Hepatic stellate cell (primary cell): ENCODE data around the gene LASP1NB.

Source experiments
- DNase-seq: peaks from one replicate; pipeline ENCODE4 v3.0.0; 2011; ENCODE audit warnings: low spot score

Gene LASP1NB

DNA sequence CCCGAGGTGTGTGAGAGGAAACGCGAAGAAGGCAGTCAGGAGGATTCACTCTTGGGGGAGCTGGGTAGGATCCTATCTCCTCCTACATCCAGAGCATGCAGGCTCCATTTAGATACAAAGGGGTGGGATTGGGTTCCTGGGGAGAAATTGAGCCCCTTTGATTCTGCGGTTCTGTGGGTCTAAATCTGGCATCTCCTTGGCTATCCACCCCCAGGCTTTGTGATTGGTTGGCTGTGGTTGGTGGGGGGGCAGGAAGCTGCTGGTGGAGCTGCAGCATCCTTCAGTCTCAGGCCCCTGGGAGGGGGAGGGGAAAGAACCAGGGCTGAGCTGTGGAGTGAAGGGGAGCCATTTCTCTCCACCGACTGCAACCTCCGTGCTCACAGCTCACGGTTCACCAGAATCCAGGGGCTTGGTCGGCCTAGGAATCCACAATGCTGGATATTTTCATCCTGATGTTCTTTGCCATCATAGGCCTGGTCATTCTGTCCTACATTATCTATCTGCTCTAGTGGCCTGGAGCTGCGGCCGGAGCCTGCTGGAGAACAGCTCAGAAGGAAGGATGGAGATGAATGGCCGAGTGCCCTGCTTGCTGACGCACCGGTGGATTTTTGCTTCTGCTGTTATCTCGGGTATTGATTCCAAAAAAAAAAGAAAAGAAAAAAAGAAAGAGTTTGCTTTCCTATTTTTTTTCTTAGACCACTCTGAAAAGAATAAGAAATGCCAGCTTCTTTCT is at the start of gene LASP1NB:
TSS of gene LASP1NB (plus strand) at position 352 of the 733 bp plus-strand sequence.
- peak; percentile 64 for DNase-seq

DNA sequence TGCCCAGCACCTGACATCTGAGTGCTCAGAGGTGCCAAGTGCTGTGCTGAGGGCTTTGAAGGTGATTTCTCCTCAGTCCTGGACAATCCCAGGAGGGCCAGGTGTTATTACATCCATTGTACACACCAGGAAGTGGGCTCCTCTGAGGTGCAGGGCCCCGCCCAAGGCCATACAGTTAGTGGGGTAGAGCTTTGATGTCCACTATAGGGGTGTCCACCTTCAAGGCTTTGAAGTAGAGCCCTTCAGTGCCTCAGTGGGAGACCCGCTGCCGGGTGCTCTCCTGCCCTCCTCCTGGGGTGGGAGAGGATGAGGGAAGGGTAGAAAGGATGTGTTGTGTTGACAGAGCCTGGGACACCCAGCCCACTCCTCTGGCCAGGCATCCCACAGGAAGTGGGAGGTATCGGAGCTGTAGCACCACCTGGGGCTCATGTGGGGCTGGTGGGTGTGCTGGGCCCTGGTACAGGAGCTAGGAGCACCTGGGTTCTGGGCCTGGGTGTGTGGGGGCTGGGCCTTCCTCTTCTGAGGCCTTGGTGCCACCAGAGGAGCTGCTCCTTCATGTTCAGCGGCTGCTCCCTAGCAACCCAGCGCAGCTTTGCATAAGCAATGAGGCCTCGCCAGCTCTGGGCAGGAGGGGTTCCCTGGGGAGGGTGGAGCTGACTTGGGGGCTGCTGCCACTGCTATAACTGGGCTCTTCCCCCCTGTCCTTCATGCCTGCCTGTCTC is 48.1 kb upstream of the LASP1NB start:
- no peak for DNase-seq

DNA sequence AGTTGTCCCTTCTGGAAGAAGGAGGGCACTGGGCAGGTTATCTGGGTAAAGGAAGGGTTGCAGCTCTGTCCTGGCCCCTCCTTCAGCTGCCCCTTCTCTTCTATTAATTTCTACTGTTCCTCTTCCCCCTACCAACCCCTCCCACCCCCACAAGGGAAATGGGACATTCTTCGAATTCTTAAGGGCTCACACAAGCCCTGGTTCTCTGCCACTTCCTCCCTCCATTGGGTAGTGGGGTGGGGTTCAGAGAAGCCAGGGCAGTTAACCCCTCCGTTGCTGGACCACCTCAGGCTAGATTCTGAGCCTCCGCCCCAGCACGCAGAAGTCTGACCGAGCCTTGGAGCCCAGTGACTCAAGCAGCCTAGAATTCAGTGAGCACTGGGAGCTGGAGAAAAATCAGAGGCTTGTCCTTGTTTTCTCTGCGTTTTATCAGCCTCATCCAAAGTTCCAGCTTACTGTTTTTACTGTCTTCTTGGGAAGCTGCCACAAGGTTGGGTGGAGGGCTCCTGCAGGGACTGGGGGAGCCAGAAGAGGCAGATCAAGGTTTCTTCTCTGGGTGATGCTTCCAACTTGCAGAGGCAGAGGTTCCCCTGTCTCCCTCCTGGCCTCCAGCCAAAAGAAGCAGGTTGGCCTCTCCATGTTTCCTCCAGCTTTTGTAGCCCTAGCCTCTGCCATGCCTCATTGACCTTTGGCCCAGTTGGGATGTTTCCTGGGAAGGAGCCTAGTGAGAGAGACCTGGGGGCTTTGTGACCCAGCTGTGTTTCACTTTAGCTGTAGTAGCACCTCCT is 45.3 kb upstream of the LASP1NB start:
- DNase-seq: peak; percentile 93

DNA sequence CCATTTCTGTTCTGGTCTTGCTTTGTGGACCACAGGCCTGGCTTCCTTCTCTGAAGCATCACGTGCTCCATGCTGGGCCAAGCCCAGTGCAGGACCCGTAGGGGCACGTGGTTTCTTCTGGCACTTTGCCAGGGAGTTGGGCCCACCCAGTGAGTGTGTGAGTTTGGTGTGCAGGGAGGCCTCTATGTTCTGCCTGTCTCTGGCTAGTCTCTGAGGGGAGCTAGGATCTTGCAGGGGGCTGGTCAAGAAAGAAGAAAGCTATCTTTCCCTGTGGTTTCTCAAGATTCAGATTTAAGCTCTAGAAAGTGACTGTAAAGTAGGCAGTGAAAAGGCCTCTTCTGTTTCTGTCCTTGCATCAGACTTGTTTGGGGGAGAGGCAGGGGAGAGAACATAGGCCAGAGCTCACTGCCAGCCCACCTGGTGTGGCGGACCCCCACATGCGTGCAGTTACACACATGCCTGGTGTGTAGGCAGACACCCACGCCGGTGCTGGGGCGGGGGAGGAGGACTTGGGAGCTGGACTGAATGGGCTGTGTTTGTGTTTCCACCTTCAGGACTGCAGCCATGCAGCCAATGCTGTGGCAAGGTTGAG is 43.7 kb upstream of the LASP1NB start:
- no peak for DNase-seq

DNA sequence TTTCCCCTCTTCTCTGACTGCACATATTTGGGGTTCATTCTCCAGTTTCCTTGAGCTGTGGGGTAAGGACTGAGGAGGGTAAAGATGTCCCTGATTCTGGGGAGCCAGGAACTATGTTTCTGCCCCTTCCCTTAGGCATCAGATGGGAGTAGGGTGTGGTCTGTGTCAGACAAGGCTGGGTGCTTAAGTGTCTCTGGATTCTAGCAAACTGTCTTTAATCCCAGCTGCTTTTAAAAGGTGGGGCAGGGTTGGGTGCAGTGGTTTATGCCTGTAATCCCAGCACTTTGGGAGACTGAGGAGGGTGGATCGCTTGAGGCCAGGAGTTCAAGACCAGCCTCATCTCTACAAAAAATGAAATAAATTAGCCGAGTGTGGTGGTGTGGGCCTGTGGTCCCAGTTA is 42.5 kb upstream of the LASP1NB start:
- no peak for DNase-seq

DNA sequence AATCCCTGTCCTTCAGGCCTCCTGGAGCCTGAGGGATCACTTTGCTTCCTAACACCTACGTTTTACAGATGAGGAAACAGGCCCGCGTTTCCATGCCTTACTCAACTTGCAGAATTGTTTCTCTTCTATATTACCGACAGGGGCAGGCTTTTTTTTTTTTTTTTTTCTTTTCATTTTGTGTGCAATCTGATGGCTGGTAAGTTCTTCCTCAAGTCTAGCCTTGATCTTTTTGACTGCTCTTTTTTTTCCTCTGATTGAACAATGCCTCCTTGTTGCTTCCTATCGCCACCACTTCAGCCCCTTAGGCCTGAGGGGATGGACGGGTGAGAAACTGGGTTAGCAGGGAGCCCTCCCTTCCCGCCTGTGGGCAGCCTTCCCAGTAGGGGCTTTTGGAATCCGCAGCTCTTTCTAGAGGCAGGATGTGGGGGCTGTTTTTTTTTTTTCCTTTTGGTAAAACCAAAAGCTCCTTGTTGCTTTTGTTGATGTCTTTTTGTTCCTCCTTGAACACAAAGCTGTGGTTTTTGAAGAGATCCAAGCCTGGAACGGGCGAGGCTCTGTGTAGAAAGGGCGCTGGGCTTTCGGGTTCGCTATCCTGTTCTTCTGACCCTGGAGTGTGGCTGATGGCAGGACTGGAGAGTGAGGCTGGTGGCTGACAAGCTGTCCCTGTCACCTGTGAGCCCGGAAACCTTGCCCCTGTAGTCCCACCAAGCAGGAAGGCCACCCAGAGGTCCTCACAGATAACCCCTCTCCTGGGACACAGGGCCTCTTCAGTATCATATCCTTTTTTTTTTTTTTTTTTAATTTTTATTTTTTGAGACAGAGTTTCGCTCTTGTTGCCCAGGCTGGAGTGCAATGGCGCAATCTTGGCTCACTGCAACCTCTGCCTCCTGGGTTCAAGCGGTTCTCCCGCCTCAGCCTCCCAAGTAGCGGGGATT is 41.6 kb upstream of the LASP1NB start:
- DNase-seq: no peak

DNA sequence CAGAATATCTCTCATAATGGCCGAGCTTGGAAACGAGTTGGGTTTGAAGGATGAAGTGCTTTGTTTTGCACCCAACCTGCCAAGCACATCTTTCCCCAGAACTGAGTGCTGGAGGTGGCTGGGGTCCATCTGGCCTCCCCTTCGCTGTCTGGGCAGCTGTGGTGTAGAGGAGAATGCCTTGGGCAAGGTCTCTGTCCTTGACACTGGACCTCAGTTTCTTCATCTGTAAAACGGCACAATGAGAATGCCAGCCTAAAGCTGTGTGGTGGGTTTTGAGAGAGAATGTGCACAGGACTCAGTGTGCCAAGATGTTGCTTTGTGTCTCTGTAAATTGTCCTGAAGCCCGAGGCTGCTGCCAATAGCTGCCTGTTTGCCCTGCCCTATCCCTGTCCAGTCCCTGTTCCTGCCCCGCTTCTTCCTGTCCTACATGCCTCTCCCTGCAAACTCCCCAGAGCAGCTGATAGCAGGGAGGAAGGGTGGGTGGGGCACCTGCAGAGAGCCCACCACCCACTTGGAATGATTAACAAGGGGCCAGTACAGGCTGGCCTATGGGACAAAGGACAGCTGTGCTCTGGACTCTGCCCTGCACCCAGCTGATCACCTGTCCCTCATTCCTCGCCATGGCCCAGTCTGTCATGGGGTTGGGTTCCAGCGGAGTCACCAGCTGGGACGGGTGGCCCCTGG is 40.2 kb upstream of the LASP1NB start:
- no peak for DNase-seq

DNA sequence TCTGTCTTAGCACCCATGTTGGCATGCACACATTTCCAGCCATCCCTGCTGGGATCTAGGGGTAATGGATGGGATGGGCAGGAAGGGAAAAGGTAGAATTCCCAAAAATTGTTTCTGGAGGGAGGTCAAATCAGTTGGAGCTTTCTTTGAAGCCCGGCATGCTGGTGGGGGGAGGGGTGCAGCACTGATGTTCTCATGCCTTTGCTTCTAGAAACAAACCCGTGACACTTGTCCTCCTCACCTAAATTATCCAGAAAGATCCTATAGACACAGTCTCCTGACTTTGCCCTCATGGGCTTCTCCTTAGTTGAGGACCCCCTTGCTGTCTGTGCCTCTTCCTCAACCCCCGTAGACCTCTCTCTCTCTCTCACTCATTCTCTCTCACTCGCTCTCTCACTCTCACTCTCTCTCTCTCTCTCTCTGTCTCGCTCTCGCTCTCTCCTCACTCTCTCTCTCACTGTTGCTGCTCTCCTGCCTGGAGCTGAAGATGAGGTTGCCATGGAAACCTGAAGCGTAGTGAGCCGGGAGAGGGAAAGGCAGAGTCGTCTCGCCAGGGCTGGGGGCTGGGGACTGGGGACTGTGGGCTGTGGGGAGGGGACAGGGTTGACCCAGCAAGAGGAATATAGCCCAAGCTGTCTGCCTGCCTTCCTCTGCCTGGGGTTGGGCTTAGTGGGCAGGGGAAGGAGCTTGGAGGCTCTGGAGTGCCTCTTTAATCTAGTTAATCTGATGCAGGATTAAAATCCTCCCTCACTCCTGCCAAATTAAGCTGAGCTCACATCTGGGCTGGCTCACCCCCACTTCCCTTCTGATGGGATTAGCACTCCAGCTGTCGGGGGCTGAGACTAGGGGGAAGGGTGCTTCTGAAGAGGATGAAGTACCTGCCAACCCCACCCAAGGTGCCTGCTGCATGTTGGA is 39.4 kb upstream of the LASP1NB start:
- DNase-seq: no peak

DNA sequence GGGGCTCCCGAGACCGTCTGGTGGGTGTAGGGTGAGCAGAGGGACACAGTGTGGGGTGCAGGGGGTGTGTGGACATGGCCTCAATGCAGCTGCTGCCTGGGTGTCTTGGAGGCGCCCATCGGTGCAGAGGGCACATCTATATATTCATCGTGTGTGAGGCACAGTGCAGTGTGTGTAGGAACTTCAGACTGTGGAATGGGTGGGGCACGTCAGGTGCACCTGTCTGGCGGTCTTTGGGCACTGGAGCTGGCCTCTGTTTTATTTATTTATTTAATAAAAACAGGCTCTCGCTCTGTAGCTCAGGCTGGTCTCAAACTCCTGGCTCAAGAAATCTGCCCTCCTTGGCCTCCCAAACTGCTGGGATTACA is 38.8 kb upstream of the LASP1NB start:
- no peak for DNase-seq

DNA sequence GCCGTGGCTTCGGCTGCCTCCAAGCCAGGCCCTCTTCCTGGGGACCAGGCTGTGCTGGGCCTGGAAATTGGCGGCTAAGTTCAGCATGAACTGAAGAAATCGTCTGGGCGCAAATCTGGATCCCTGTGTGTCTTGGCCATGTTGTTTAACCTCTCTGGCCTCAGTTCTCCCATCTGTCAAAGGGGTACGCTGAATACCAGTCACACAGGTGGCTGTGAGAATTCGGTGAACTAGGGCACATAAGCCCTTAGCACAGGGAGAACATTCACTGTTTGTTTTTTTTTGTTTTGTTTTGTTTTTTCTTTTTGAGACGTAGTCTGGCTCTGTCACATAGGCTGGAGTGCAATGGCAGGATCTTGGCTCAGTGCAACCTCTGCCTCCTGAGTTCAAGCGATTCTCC is 36.6 kb upstream of the LASP1NB start:
- no peak for DNase-seq

DNA sequence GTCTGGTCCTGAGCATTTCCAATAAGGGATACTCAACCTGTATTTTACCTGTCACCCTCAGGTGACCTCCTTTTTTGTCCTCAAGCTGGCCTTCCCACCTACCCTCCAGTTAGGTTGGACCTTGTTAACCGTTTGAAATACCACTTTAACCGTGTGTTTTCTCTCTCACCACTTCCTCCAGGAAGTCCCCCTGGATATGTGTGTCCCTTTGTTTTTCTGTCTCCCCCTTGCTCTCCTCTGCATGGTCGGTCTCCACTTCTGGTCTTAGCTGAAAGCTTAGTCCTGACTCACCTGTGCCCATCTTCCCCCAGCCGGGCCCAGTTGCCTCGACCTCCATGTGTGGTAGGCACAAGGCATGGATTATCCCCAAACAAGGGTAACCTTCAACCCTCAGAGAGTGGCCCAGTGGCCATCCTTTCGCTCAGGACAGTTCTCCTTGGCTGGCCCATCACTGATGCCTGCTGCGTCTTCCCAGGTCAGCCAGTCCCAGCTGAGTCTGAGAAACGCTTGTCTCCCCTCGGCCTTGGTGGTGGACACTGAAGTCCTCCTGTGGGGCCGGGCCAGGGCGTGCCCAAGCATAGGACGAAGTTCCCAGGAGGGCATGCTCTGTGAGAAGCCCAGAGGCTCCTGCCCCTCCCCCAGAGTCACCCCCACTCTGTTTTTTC is 35.5 kb upstream of the LASP1NB start:
- no peak for DNase-seq

DNA sequence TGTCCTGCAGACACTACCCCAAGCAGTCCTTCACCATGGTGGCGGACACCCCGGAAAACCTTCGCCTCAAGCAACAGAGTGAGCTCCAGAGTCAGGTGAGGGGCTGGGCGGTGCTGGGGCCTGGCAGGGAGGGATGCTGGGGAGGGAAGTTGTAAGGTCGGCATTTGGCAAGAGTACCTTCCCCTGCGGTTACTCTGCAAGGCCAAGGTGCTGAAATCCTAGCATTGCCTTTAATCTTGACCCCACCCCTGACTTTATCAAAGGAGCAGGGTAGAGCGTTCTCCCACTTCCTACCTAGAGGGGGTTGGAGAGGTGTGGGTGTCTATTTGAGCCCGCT is 35.0 kb upstream of the LASP1NB start:
- DNase-seq: no peak

DNA sequence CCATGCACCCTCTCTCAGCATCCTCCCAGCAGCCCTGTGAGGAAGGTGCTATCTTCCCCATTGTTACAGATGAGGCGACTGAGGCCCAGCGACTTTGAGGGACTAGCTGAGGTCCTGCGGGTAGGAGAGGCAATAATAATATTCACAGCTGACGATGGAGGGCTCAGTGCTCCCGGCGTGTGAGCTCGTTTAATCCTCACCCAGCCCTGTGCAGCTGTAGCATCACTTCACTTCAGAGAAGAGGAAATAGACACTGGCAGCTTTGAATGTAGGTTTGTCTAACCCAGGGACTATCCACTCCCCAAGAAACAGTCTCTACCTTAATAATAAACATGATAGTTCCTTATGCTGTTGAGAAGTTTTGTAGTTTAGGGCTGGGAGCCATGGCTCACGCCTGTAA is 34.0 kb upstream of the LASP1NB start:
- DNase-seq: no peak

DNA sequence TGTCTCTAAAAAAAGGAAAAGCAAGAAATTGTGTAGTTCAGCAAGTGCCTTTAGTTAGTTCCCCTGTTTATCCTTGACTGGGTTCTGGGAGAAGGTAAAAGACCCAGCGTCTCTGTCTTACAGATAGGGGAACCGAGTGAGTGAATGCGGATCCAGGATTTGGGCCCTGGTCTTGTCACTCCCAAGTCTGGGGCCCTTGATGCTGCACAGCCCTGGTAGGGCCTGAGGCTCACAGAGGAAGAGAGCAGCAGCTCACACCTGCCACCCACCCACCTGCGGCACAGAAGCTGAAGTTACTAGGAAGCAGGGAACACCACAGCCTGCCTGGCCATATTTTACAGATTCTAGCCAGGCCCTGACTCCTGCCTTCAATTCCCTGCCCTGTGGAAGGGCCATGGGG is 33.3 kb upstream of the LASP1NB start:
- no peak for DNase-seq

DNA sequence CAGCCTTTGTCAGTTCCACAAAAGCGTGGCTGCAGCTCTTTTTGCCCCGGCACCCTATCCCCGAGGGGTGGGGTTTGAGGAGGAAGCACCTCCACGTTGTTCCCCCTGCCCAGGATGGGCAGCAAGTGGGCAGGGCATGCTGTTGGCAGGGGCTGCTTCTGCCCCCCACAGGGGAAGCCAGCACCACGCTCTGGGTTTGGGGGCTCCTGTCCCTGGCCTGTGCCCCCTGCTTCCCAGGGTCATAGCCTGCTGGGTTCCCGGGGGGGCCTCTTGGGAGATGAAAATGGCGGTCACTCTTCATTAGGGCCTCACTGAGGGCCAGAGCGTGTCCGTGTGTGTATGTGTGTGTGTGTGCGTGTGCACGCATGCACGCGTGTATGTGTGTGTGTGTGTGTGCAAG is 32.8 kb upstream of the LASP1NB start:
- DNase-seq: no peak

DNA sequence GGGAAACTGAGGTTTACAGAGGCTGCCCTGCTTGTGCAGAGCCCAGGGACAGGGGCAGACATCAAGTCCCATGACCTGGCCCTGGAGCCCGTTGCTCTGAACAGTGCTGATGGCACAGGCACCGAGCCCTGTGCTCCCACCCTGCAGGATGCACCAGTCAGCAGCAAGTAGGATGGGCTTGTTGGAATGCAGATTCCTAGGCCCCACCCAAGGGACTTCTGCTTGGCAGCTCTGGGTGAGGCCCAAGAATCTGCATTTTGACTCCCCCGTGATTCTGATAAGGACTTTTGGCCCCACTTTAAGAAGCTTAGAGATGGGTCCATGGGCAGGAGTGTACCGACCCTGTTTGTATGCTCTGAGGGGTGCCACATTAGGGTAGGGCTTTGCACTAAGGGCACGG is 32.3 kb upstream of the LASP1NB start:
- DNase-seq: no peak

DNA sequence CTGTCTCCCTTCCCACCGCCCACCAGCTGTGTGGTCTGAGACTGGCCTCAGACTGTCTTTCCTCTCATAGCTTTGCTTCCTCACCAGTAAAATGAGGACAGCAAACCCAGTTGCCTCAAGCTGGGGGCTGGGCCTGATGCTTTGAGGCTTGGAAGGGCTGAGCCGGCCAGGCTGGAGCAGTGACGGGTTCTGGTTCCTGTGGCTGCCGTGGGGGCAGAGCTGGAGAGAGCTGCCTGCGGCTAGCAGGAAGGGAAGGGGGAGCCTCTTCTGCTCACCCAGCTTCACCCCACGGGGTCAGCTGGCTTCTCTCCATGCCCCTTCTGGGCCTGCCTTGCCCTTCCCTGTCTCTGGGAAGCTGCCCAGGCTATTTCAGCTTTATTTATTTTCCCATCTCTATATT is 31.8 kb upstream of the LASP1NB start:
- no peak for DNase-seq

DNA sequence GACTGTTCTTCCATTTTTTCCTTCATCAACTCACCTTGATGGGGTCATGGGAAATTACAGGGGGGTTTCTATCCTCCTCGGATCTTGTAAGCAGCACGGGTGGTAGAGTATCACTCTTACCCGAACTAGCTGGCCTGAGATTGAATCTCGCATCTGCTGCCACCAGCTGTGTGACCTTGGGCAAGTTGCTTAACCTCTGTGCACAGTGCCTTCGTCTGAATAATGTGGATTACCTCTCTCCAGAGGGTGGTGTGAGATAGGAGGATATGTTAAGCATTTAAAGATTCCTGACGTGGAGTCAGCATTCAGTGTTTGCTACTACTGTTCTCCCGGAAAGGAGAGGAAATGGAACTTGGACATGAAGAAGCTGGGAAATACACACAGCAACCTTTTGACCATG is 31.1 kb upstream of the LASP1NB start:
- DNase-seq: no peak

DNA sequence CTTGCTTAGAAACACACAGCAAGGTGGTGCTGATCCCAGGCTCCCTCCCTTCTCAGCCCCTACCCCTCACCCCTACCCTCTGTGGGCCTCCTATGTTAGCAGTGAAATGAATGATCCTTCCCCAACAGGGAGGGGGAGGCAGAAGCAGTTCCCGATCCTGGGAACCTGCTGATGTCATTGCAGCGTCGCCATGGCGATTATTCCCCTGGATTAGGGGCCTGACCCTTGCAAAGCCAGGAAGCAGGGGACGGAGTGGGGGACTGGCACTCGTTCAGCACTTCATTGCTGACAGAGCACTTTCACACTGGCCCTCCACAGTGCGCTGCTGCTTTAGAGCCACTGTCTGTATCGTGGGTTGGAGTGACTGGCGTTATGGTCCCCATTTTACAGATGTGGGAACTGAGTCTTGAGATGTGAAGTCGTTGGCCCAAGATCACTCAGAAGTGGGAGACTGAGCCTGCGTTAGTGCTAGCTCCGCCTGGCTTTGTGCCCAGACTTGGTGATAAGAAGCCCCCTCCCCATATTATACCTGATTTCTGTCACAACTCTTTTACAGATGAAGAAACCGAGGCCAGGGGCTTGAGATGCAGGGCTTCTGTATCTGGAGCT is 29.0 kb upstream of the LASP1NB start:
- no peak for DNase-seq
